HL-60 (cell line): ENCODE results near the gene CCL20.
A peak's percentile ranks its signal among the peaks of the same experiment; 100 is the strongest.

ENCODE experiments used
- POLR2AphosphoS5 ChIP-seq: IDR thresholded peaks from 2 replicates; pipeline ENCODE4 v1.6.1; 2012; ENCODE audit warnings: low read depth
- SPI1 ChIP-seq: IDR thresholded peaks from 2 replicates; pipeline ENCODE4 v1.6.1; 2012; ENCODE audit warnings: low read depth, mild to moderate bottlenecking, borderline replicate concordance
- TF ChIP-seq, protein P1 (sequence below): IDR thresholded peaks from one replicate; pipeline ENCODE4 v1.5.1; 2011; ENCODE audit warnings: low read length, control low read depth, inconsistent platforms; ENCODE audit not compliant: insufficient read depth

DNA sequence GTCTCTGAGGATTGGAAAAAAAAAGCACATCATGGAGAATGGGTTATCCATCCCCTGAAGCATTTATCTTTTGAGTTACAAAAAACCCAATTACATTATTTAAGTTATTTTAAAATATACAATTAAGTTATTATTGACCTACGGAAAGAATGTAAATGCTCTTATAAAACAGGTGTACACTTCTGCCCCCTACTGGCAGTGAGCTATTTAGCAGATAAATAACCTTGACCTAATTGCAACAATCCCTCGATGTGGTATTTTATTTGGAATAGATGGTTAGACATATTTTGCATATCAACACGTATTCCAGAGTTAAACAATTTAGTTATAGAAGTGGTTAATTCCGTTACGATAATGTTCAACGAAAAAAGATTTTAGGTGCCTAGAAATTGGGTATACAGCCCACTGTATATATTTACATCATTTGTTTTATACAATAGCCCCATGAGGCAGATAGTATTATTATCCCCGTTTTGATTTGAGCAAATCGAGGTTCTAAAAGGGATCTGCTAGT is 48.6 kb downstream of the CCL20 start:
- TF ChIP-seq SPI1, result no peak
- TF ChIP-seq, protein P1, sequence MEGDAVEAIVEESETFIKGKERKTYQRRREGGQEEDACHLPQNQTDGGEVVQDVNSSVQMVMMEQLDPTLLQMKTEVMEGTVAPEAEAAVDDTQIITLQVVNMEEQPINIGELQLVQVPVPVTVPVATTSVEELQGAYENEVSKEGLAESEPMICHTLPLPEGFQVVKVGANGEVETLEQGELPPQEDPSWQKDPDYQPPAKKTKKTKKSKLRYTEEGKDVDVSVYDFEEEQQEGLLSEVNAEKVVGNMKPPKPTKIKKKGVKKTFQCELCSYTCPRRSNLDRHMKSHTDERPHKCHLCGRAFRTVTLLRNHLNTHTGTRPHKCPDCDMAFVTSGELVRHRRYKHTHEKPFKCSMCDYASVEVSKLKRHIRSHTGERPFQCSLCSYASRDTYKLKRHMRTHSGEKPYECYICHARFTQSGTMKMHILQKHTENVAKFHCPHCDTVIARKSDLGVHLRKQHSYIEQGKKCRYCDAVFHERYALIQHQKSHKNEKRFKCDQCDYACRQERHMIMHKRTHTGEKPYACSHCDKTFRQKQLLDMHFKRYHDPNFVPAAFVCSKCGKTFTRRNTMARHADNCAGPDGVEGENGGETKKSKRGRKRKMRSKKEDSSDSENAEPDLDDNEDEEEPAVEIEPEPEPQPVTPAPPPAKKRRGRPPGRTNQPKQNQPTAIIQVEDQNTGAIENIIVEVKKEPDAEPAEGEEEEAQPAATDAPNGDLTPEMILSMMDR, result peak; percentile 76
- no peak for TF ChIP-seq POLR2AphosphoS5
